Trophoblast cell (in vitro differentiated cells and primary cell): ENCODE data around the gene CCDC92.

ENCODE experiments used
- DNase-seq, 2 donors: peaks; one replicate each; pipeline ENCODE4 v3.0.0-alpha.2; 2016
- H2AFZ ChIP-seq: 2 replicates; pipeline ENCODE4 v1.6.1; 2013; ENCODE audit warnings: low read length, moderate library complexity, mild to moderate bottlenecking; ENCODE audit not compliant: insufficient read depth, poor library complexity
- H2AK5ac ChIP-seq: 2 replicates; pipeline ENCODE4 v1.6.1; 2013; ENCODE audit warnings: mild to moderate bottlenecking, low read length
- H2BK120ac ChIP-seq: 2 replicates; pipeline ENCODE4 v1.6.1; 2013; ENCODE audit warnings: low read length, mild to moderate bottlenecking, moderate library complexity; ENCODE audit not compliant: insufficient read depth, poor library complexity
- H2BK12ac ChIP-seq: 2 replicates; pipeline ENCODE4 v1.6.1; 2013; ENCODE audit warnings: mild to moderate bottlenecking, low read length, moderate library complexity
- H2BK5ac ChIP-seq: 2 replicates; pipeline ENCODE4 v1.6.1; 2013; ENCODE audit warnings: low read length, low read depth, moderate library complexity, mild to moderate bottlenecking; ENCODE audit not compliant: poor library complexity
- H3K14ac ChIP-seq: 2 replicates; pipeline ENCODE4 v1.6.1; 2013; ENCODE audit warnings: mild to moderate bottlenecking, low read length
- H3K18ac ChIP-seq: 2 replicates; pipeline ENCODE4 v1.6.1; 2013; ENCODE audit warnings: mild to moderate bottlenecking, low read length
- H3K23ac ChIP-seq: 2 replicates; pipeline ENCODE4 v1.6.1; 2013; ENCODE audit warnings: low read length
- H3K27ac ChIP-seq: 2 replicates; pipeline ENCODE4 v1.5.1; 2013; ENCODE audit warnings: low read depth, mild to moderate bottlenecking, inconsistent platforms, low read length, moderate library complexity
- H3K27me3 ChIP-seq: 2 replicates; pipeline ENCODE4 v1.6.1; 2013; ENCODE audit warnings: inconsistent platforms, mild to moderate bottlenecking, low read length, moderate library complexity; ENCODE audit not compliant: insufficient read depth
- H3K36me3 ChIP-seq, 2 experiments: 1 replicate in 1 of 2; 2 replicates in 1 of 2; pipeline ENCODE4 v1.6.1; 2013; ENCODE audit warnings: low read length in 2 of 2, mild to moderate bottlenecking in 2 of 2, moderate library complexity in 1 of 2; ENCODE audit not compliant: insufficient read depth in 2 of 2, control insufficient read depth in 1 of 2
- H3K4ac ChIP-seq: 2 replicates; pipeline ENCODE4 v1.6.1; 2013; ENCODE audit warnings: low read depth, mild to moderate bottlenecking, low read length, moderate library complexity
- H3K4me1 ChIP-seq, 2 experiments: 1 replicate in 1 of 2; 2 replicates in 1 of 2; pipeline ENCODE4 v1.6.1; 2013; ENCODE audit warnings: low read length in 2 of 2, mild to moderate bottlenecking in 2 of 2, moderate library complexity in 1 of 2; ENCODE audit not compliant: insufficient read depth in 2 of 2, control insufficient read depth in 1 of 2
- H3K4me2 ChIP-seq: 2 replicates; pipeline ENCODE4 v1.6.1; 2013; ENCODE audit warnings: inconsistent platforms, mild to moderate bottlenecking, low read length, moderate library complexity
- H3K4me3 ChIP-seq: 2 replicates; pipeline ENCODE4 v1.5.1; 2013; ENCODE audit warnings: mild to moderate bottlenecking, low read depth, low read length, inconsistent platforms
- H3K79me1 ChIP-seq: one replicate; pipeline ENCODE4 v1.6.1; 2013; ENCODE audit warnings: low read length
- H3K79me2 ChIP-seq: 2 replicates; pipeline ENCODE4 v1.6.1; 2013; ENCODE audit warnings: low read length, mild to moderate bottlenecking; ENCODE audit not compliant: control insufficient read depth, insufficient read depth, poor library complexity
- H3K9ac ChIP-seq: 2 replicates; pipeline ENCODE4 v1.6.1; 2013; ENCODE audit warnings: mild to moderate bottlenecking, low read length
- H3K9me3 ChIP-seq: 2 replicates; pipeline ENCODE4 v1.6.1; 2013; ENCODE audit warnings: low read depth, mild to moderate bottlenecking, control low read depth, inconsistent platforms, low read length; ENCODE audit not compliant: insufficient read depth
- H4K12ac ChIP-seq: 2 replicates; pipeline ENCODE4 v1.6.1; 2013; ENCODE audit warnings: low read depth, mild to moderate bottlenecking, low read length, moderate library complexity
- H4K8ac ChIP-seq: 2 replicates; pipeline ENCODE4 v1.6.1; 2013; ENCODE audit warnings: low read depth, mild to moderate bottlenecking, low read length, moderate library complexity
- H4K91ac ChIP-seq: one replicate; pipeline ENCODE4 v1.6.1; 2013; ENCODE audit warnings: low read depth, mild to moderate bottlenecking, low read length, moderate library complexity
- WGBS: extraction: QIAGEN DNeasy Blood & Tissue Kit; methylation state at CpG from one replicate; pipeline ENCODE4 v1.1.7; 2013; ENCODE audit warnings: missing lambda C conversion rate; ENCODE audit not compliant: insufficient read length, insufficient coverage; ENCODE audit errors: extremely low coverage; 5-methylcytosine and 5-hydroxymethylcytosine counted together

Gene CCDC92

GRCh38 chr12:123934016-123934620 is 38.5 kb downstream of the CCDC92 start:
- peaks cover 28% of the 10 kb centered on the region in 2 experiments for H3K36me3 ChIP-seq
- H2BK5ac ChIP-seq = no peak overlapping the region
- peaks cover 4 to 7% of the 10 kb centered on the region in 2 experiments for H3K4me1 ChIP-seq
- no peak overlapping the region for H3K27ac ChIP-seq
- H2AK5ac ChIP-seq = no peak overlapping the region
- no peak overlapping the region for H3K9ac ChIP-seq
- H3K79me2 ChIP-seq = no peaks in the 10 kb centered on the region
- no peak overlapping the region for H4K12ac ChIP-seq
- peaks cover 7% of the 10 kb centered on the region for H3K9me3 ChIP-seq
- no peak overlapping the region for H4K8ac ChIP-seq
- H3K79me1 ChIP-seq = no peaks in the 10 kb centered on the region
- H3K18ac ChIP-seq = no peak overlapping the region
- H3K4me2 ChIP-seq = no peak overlapping the region
- H3K27me3 ChIP-seq = no peaks in the 10 kb centered on the region
- DNase-seq = no peak
- H2BK120ac ChIP-seq = no peak overlapping the region
- no peak overlapping the region for H2BK12ac ChIP-seq
- no peak overlapping the region for H2AFZ ChIP-seq
- no CpG with 5 or more reads among the region's 11 CpGs for WGBS
- H4K91ac ChIP-seq = no peak overlapping the region
- no peak overlapping the region for H3K23ac ChIP-seq
- no peak overlapping the region for H3K4ac ChIP-seq
- no peak overlapping the region for H3K14ac ChIP-seq
- H3K4me3 ChIP-seq = no peak overlapping the region

- Histone ChIP-seq H3K4me2 (no peak overlapping the region), H4K8ac (no peak overlapping the region), H3K79me2 (no peaks in the 10 kb centered on the region), H3K9me3 (peaks cover 8% of the 10 kb centered on the region), H3K9ac (no peak overlapping the region), H3K18ac (no peak overlapping the region), H3K79me1 (no peaks in the 10 kb centered on the region), H2BK5ac (no peak overlapping the region), H4K91ac (no peak overlapping the region), H2BK120ac (no peak overlapping the region), H3K4me1 (peaks cover under 1 to 1% of the 10 kb centered on the region in 2 experiments), H3K4me3 (no peak overlapping the region), H3K36me3 (peaks cover 25 to 28% of the 10 kb centered on the region in 2 experiments), H3K14ac (no peak overlapping the region), H3K27me3 (no peaks in the 10 kb centered on the region), H2AK5ac (no peak overlapping the region), H3K4ac (no peak overlapping the region), H4K12ac (no peak overlapping the region), H2BK12ac (no peak overlapping the region), H2AFZ (no peak overlapping the region), H3K27ac (no peak overlapping the region), H3K23ac (no peak overlapping the region)
- DNase-seq = no peak
- WGBS = no CpG with 5 or more reads among the region's 14 CpGs
Measured at GRCh38 chr12:123933214-123933613, 39.4 kb downstream of the CCDC92 start.

GRCh38 chr12:123931686-123932321 is 40.8 kb downstream of the CCDC92 start:
- Histone ChIP-seq H4K8ac (no peak overlapping the region), H3K27ac (no peak overlapping the region), H3K36me3 (peaks cover 18 to 19% of the 10 kb centered on the region in 2 experiments), H3K14ac (no peak overlapping the region), H3K79me1 (no peaks in the 10 kb centered on the region), H2AK5ac (no peak overlapping the region), H2BK120ac (no peak overlapping the region), H3K27me3 (no peaks in the 10 kb centered on the region), H3K4me3 (no peak overlapping the region), H3K18ac (no peak overlapping the region), H2AFZ (no peak overlapping the region), H3K9me3 (peaks cover 8% of the 10 kb centered on the region), H4K12ac (no peak overlapping the region), H2BK12ac (no peak overlapping the region), H3K23ac (no peak overlapping the region), H3K4ac (no peak overlapping the region), H4K91ac (no peak overlapping the region), H3K4me1 (no peaks in the 10 kb centered on the region), H3K79me2 (no peaks in the 10 kb centered on the region), H2BK5ac (no peak overlapping the region), H3K4me2 (no peak overlapping the region), H3K9ac (no peak overlapping the region)
- DNase-seq = no peak
- no CpG with 5 or more reads among the region's 14 CpGs for WGBS

GRCh38 chr12:123929946-123930583 is 42.6 kb downstream of the CCDC92 start:
- H2AFZ ChIP-seq = no peak overlapping the region

More at GRCh38 chr12:123929946-123930583, 42.6 kb downstream of the CCDC92 start:
- H3K4me3 ChIP-seq = no peak overlapping the region
- H4K8ac ChIP-seq = no peak overlapping the region
- no peak overlapping the region for H2BK5ac ChIP-seq
- H2AK5ac ChIP-seq = no peak overlapping the region
- peaks cover 8% of the 10 kb centered on the region for H3K9me3 ChIP-seq
- H3K14ac ChIP-seq = no peak overlapping the region
- H3K27me3 ChIP-seq = no peaks in the 10 kb centered on the region
- WGBS = no CpG with 5 or more reads among the region's 9 CpGs
- H4K91ac ChIP-seq = no peak overlapping the region
- no peak overlapping the region for H3K18ac ChIP-seq
- no peak overlapping the region for H2BK12ac ChIP-seq
- H3K36me3 ChIP-seq = peaks cover 7 to 8% of the 10 kb centered on the region in 2 experiments
- peaks cover 0 to 2% of the 10 kb centered on the region in 2 experiments for H3K4me1 ChIP-seq
- H3K79me1 ChIP-seq = no peaks in the 10 kb centered on the region
- no peak overlapping the region for H3K23ac ChIP-seq
- H4K12ac ChIP-seq = no peak overlapping the region
- DNase-seq = no peak
- H3K4me2 ChIP-seq = no peak overlapping the region
- H3K4ac ChIP-seq = no peak overlapping the region
- H3K27ac ChIP-seq = no peak overlapping the region
- no peak overlapping the region for H2BK120ac ChIP-seq
- H3K9ac ChIP-seq = no peak overlapping the region
- no peaks in the 10 kb centered on the region for H3K79me2 ChIP-seq
